Activated naive CD8-positive, alpha-beta T cell treated with anti-CD3 and anti-CD28 coated beads for 36 hours (primary cell): Measurements from ENCODE around the gene GBP6. TPM values are rescaled to one million over a fixed set of nuclear protein-coding genes. Genes with fewer than 3 reads are reported as not detected.
A peak's percentile ranks its signal among the peaks of the same experiment; 100 is the strongest.
"Not testable (repeated sequence)": the region's sequence is repeated elsewhere in the genome, so short reads cannot be mapped to it uniquely, and the experiment has no call there.

Source experiments
- DNase-seq: peaks from one replicate; pipeline ENCODE4 v3.0.0; 2021
- H3K27ac Mint-ChIP-seq: one replicate; pipeline ENCODE4 v1.8.0; 2022; ENCODE audit warnings: mild to moderate bottlenecking, moderate library complexity, mixed read lengths
- H3K27me3 Mint-ChIP-seq: one replicate; pipeline ENCODE4 v1.8.0; 2022; ENCODE audit warnings: mild to moderate bottlenecking, mixed read lengths
- H3K36me3 Mint-ChIP-seq: one replicate; pipeline ENCODE4 v1.8.0; 2021; ENCODE audit warnings: mild to moderate bottlenecking, mixed read lengths
- H3K4me1 Mint-ChIP-seq: one replicate; pipeline ENCODE4 v1.8.0; 2021; ENCODE audit warnings: mixed read lengths
- H3K4me3 Mint-ChIP-seq: one replicate; pipeline ENCODE4 v1.8.0; 2022; ENCODE audit warnings: mild to moderate bottlenecking, moderate library complexity, mixed read lengths
- H3K9me3 Mint-ChIP-seq: one replicate; pipeline ENCODE4 v1.8.0; 2022; ENCODE audit warnings: mixed read lengths
- total RNA-seq, 2 experiments: library from RNA; stranded (reverse); gene quantifications; one replicate each; pipeline ENCODE4 v1.2.3, GENCODE V29; 2021

Gene GBP6
- total RNA-seq, 2 experiments from 2014 or later, result 0.23 to 0.38 TPM

GRCh38 chr1:89358287-89358893, 5.5 kb upstream of the GBP6 start:
- Mint-ChIP-seq H3K4me3 (peak overlapping the region; percentile 70), H3K9me3 (no peaks in the 10 kb centered on the region), H3K36me3 (no peaks in the 10 kb centered on the region), H3K27ac (peak overlapping the region; percentile 79), H3K4me1 (peaks cover 46% of the 10 kb centered on the region), H3K27me3 (no peaks in the 10 kb centered on the region)
- DNase-seq, result peak; percentile 71

DNA sequence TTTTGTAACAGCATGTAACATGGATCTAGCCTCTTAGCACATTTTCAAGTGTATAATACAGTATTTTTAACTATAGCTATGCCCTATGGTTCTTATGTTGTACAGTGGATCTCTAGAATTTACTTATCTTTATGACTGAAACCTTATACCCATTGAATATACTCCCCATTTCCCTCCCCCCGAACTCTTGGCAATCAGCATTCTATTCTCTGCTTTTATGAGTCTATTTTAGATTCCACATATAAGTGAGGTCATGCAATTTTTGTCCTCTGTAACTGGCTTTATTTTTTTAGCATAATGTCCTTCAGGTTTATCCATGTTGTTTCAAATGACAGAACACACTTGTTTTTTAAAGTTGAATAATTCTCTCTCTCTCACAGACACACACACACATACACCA, 3.1 kb upstream of the GBP6 start:
- H3K27me3 Mint-ChIP-seq, result no peaks in the 10 kb centered on the region

GRCh38 chr1:89361681-89362080, 2.2 kb upstream of the GBP6 start:
- Mint-ChIP-seq H3K9me3 (no peaks in the 10 kb centered on the region), H3K36me3 (no peaks in the 10 kb centered on the region), H3K27ac (no peak overlapping the region), H3K27me3 (no peaks in the 10 kb centered on the region), H3K4me1 (peaks cover 37% of the 10 kb centered on the region), H3K4me3 (no peak overlapping the region)
- DNase-seq, result no peak

More for the DNA sequence above, 3.1 kb upstream of the GBP6 start:
- no peak overlapping the region for H3K27ac Mint-ChIP-seq
- no peaks in the 10 kb centered on the region for H3K36me3 Mint-ChIP-seq
- H3K4me3 Mint-ChIP-seq, result no peak overlapping the region
- DNase-seq, result no peak
- H3K9me3 Mint-ChIP-seq, result no peaks in the 10 kb centered on the region
- peaks cover 41% of the 10 kb centered on the region for H3K4me1 Mint-ChIP-seq

- H3K9me3 Mint-ChIP-seq, result no peaks in the 10 kb centered on the region
- peaks cover 22% of the 10 kb centered on the region for H3K4me1 Mint-ChIP-seq
- no peaks in the 10 kb centered on the region for H3K27me3 Mint-ChIP-seq
- peak overlapping the region; percentile 47 for H3K27ac Mint-ChIP-seq
- H3K4me3 Mint-ChIP-seq, result peak overlapping the region; percentile 37
- no peak for DNase-seq
- no peaks in the 10 kb centered on the region for H3K36me3 Mint-ChIP-seq
These were observed 663 bp upstream of the GBP6 start for GRCh38 chr1:89363196-89363595.

DNA sequence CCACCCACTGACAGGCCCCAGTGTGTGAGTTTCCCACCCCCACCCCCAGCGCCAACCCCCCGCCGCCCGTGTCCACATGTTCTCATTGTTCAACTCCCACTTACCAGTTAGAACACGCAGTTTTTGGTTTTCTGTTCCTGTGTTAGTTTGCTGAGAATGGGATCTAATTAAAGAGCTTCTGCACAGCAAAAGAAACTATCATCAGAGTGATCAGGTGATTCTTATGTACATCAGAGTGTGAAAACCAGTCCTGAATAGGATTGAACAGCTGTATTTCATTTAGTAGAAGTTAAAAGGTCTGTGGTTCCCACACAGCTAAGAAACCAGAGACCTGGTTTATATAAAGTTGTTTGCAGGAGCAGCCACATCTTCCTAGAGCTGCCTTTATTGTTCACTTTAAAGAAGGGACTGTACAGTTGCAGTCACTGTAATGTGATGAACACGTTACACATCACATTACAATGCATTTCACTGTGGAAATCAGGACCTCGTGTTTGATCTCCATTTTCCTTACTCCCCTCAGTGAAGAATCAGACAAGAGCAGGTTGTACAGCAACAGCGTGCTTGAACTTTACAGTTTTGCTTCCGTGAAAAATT, 1.2 kb downstream of the GBP6 start:
- no peak overlapping the region for H3K27ac Mint-ChIP-seq
- H3K27me3 Mint-ChIP-seq, result no peaks in the 10 kb centered on the region
- no peak for DNase-seq
- H3K36me3 Mint-ChIP-seq, result no peaks in the 10 kb centered on the region
- H3K4me1 Mint-ChIP-seq, result peaks cover 15% of the 10 kb centered on the region
- no peak overlapping the region for H3K4me3 Mint-ChIP-seq
- no peaks in the 10 kb centered on the region for H3K9me3 Mint-ChIP-seq

DNA sequence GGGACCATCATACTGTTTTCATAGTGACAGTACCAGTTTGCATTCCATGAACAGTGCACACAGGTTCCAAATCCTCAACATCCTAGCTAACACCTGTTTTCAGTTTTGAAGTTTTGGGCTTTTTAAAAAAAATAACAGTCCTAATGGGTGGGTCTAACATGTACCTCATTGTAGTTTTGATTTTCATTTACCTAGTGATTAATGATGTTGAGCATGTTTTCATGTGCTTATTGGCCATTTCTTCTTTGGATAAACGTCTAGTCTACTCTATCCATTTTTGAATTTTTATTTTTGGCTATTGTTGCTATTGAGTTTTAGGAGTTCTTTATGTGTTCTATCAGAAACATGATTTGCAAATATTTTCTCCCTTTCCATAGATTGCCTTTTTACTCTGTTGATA, 3.4 kb downstream of the GBP6 start:
- Mint-ChIP-seq H3K9me3 (no peaks in the 10 kb centered on the region), H3K36me3 (no peaks in the 10 kb centered on the region), H3K4me1 (peaks cover 15% of the 10 kb centered on the region), H3K4me3 (no peak overlapping the region), H3K27me3 (no peaks in the 10 kb centered on the region), H3K27ac (no peak overlapping the region)
- no peak for DNase-seq

DNA sequence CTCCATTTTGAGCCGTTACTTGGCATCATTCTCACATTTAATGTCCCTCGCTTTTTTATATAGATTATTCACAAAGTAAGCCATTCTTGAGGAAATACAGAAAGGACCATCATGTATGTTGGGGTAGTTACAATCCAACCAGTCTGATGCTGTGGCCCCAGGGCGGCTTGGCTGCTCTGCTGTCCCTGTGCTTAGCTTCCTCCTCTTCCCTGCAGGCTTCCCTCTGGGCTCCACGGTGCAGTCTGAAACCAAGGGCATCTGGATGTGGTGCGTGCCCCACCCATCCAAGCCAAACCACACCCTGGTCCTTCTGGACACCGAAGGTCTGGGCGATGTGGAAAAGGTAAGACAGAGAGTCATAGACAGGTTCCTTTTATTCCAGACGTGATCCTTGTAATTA, 5.5 kb downstream of the GBP6 start:
- no peak for DNase-seq
- Mint-ChIP-seq H3K36me3 (peaks cover 2% of the 10 kb centered on the region), H3K27ac (no peak overlapping the region), H3K9me3 (peaks cover 7% of the 10 kb centered on the region), H3K4me3 (no peak overlapping the region), H3K4me1 (no peaks in the 10 kb centered on the region), H3K27me3 (no peaks in the 10 kb centered on the region)

GRCh38 chr1:89373810-89374209, 10.0 kb downstream of the GBP6 start:
- H3K27ac Mint-ChIP-seq, DNase-seq, H3K27me3 Mint-ChIP-seq, H3K36me3 Mint-ChIP-seq, H3K9me3 Mint-ChIP-seq, H3K4me1 Mint-ChIP-seq, H3K4me3 Mint-ChIP-seq: not testable (repeated sequence)

- no peak overlapping the region for H3K27ac Mint-ChIP-seq
- H3K36me3 Mint-ChIP-seq, result peaks cover 3% of the 10 kb centered on the region
- peaks cover 5% of the 10 kb centered on the region for H3K9me3 Mint-ChIP-seq
- peaks cover 10% of the 10 kb centered on the region for H3K4me1 Mint-ChIP-seq
- H3K4me3 Mint-ChIP-seq, result no peak overlapping the region
- H3K27me3 Mint-ChIP-seq, result peaks cover 3% of the 10 kb centered on the region
- no peak for DNase-seq
These were observed 14.1 kb downstream of the GBP6 start for GRCh38 chr1:89378001-89378400.

GRCh38 chr1:89381618-89382017, 17.8 kb downstream of the GBP6 start:
- no peak overlapping the region for H3K4me3 Mint-ChIP-seq
- H3K27me3 Mint-ChIP-seq, result no peaks in the 10 kb centered on the region
- H3K9me3 Mint-ChIP-seq, result no peaks in the 10 kb centered on the region
- no peaks in the 10 kb centered on the region for H3K36me3 Mint-ChIP-seq
- H3K27ac Mint-ChIP-seq, result no peak overlapping the region
- no peak for DNase-seq
- peaks cover 10% of the 10 kb centered on the region for H3K4me1 Mint-ChIP-seq

- H3K27ac Mint-ChIP-seq, result no peak overlapping the region
- H3K36me3 Mint-ChIP-seq, result no peaks in the 10 kb centered on the region
- no peaks in the 10 kb centered on the region for H3K27me3 Mint-ChIP-seq
- H3K9me3 Mint-ChIP-seq, result no peaks in the 10 kb centered on the region
- no peak overlapping the region for H3K4me3 Mint-ChIP-seq
- DNase-seq, result no peak
- H3K4me1 Mint-ChIP-seq, result peaks cover 10% of the 10 kb centered on the region
These were observed 18.6 kb downstream of the GBP6 start for GRCh38 chr1:89382479-89382878.

- Mint-ChIP-seq H3K4me3 (no peak overlapping the region), H3K4me1 (peaks cover 8% of the 10 kb centered on the region), H3K27ac (no peak overlapping the region), H3K9me3 (no peaks in the 10 kb centered on the region), H3K27me3 (no peaks in the 10 kb centered on the region), H3K36me3 (no peaks in the 10 kb centered on the region)
- no peak for DNase-seq
These were observed 19.3 kb downstream of the GBP6 start for GRCh38 chr1:89383185-89383584.

DNA sequence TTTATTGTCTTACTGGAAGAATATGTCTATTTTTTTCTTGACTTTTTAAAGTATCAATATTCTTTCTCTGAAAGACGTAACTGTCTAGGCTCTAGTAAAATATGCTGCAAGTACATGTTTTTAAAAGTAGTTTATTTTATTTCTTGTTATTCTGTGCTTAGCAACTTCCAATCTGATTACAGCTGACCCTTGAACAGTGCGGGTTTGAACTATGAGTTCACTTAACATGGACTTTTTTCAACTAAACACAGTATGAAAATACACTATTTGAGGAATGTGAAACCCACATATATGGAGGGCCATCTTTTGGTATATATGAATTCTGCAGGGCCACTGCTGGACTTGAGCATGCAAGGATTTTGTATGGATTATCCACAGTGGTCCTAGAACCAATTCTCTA, 26.8 kb downstream of the GBP6 start:
- DNase-seq, result no peak
- Mint-ChIP-seq H3K27ac (no peak overlapping the region), H3K9me3 (peaks cover 6% of the 10 kb centered on the region), H3K4me1 (no peaks in the 10 kb centered on the region), H3K4me3 (no peak overlapping the region), H3K27me3 (no peaks in the 10 kb centered on the region), H3K36me3 (no peaks in the 10 kb centered on the region)

DNA sequence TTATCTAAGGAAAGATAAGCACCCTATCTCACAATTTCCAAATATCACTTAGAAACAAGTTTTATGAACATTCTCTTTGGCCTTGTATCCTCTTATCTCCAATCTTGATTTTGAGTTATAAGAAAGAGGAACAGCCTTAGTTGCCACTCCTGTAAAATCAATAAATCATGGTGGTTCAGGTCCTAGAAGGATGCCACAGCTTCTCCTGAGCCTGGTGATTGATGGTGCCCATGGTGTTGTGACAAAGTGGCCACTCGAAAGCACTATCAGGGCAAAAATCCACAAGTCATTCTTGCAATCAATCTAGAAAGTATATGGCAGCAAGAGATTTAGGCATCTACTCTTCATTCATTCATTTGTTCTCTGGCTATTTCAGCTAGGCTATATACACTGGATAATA, 27.8 kb downstream of the GBP6 start:
- no peak for DNase-seq
- Mint-ChIP-seq H3K27me3 (no peaks in the 10 kb centered on the region), H3K4me3 (no peak overlapping the region), H3K27ac (no peak overlapping the region), H3K36me3 (no peaks in the 10 kb centered on the region), H3K4me1 (no peaks in the 10 kb centered on the region), H3K9me3 (peaks cover 7% of the 10 kb centered on the region)

GRCh38 chr1:89394851-89395250, 31.0 kb downstream of the GBP6 start:
- peaks cover 22% of the 10 kb centered on the region for H3K9me3 Mint-ChIP-seq
- no peak overlapping the region for H3K4me3 Mint-ChIP-seq
- no peaks in the 10 kb centered on the region for H3K4me1 Mint-ChIP-seq
- no peak for DNase-seq
- H3K27me3 Mint-ChIP-seq, result no peaks in the 10 kb centered on the region
- no peaks in the 10 kb centered on the region for H3K36me3 Mint-ChIP-seq
- no peak overlapping the region for H3K27ac Mint-ChIP-seq

DNA sequence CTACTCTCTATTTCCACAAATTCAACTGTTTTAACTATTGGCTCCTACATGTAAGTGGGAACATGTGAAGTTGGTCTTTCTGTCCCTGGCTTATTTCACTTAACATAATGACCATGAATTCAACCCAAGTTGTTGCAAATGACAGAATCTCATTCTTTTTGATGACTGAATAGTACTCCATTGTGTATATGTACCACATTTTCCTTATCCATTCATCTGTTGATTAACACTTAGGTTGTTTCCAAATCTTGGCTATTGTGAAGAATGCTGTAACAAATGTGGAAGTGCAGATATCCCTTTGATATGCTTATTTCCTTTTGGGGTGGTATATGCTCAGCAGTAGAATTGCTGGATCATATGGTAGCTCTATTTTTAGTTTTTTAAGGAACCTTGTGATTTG, 33.0 kb downstream of the GBP6 start:
- Mint-ChIP-seq H3K4me1 (no peaks in the 10 kb centered on the region), H3K4me3 (no peak overlapping the region), H3K27me3 (no peaks in the 10 kb centered on the region), H3K27ac (no peak overlapping the region), H3K36me3 (no peaks in the 10 kb centered on the region), H3K9me3 (peaks cover 25% of the 10 kb centered on the region)
- DNase-seq, result no peak
